CD8-positive, alpha-beta memory T cell (primary cell): ENCODE results near the gene ETFB. TPM values are rescaled to one million over a fixed set of nuclear protein-coding genes. Genes with fewer than 3 reads are reported as not detected.

Experiments used
- CTCF ChIA-PET: fragments of 350-600 bp; sonication (Branson Sonifier 250); formaldehyde crosslinking; loops from one replicate; lab custom pipeline; 2021; ENCODE audit warnings: antibody characterized with exemption; lab: Charles Lee
- POLR2A ChIA-PET: fragments of 350-600 bp; sonication (Branson Sonifier 250); formaldehyde crosslinking; loops from one replicate; lab custom pipeline; 2021; ENCODE audit warnings: antibody characterized with exemption; lab: Charles Lee
- DNase-seq, 5 donors: peaks; one replicate each; pipeline versions ENCODE4 v3.0.0 to v3.0.0-alpha.2; 2020 to 2022; ENCODE audit warnings: mixed read lengths in 1 of 5
- H3K27ac ChIP-seq: one replicate; pipeline ENCODE4 v1.7.0; 2013; ENCODE audit warnings: low read depth, mild to moderate bottlenecking, low read length, moderate library complexity
- H3K27me3 ChIP-seq: 2 replicates; pipeline ENCODE4 v1.7.0; 2013; ENCODE audit warnings: low read length, mild to moderate bottlenecking; ENCODE audit not compliant: insufficient read depth, poor library complexity, severe bottlenecking
- H3K36me3 ChIP-seq: 2 replicates; pipeline ENCODE4 v1.7.0; 2013; ENCODE audit warnings: mild to moderate bottlenecking, low read length, moderate library complexity; ENCODE audit not compliant: insufficient read depth
- H3K4me1 ChIP-seq: 2 replicates; pipeline ENCODE4 v1.7.0; 2013; ENCODE audit warnings: mild to moderate bottlenecking, low read length, moderate library complexity; ENCODE audit not compliant: insufficient read depth
- H3K4me3 ChIP-seq: 2 replicates; pipeline ENCODE4 v1.7.0; 2013; ENCODE audit warnings: mild to moderate bottlenecking, low read length
- H3K9me3 ChIP-seq: 2 replicates; pipeline ENCODE4 v1.7.0; 2013; ENCODE audit warnings: mild to moderate bottlenecking, low read length
- H3K27ac Mint-ChIP-seq, 8 donors: one replicate each; pipeline ENCODE4 v1.8.0; 2020 to 2021; ENCODE audit warnings: mixed read lengths in 8 of 8, mild to moderate bottlenecking in 6 of 8, inconsistent platforms in 3 of 8, moderate library complexity in 3 of 8
- H3K27me3 Mint-ChIP-seq, 2 donors: one replicate each; pipeline ENCODE4 v1.8.0; 2020 to 2021; ENCODE audit warnings: mixed read lengths in 2 of 2, mild to moderate bottlenecking in 1 of 2, moderate library complexity in 1 of 2
- H3K36me3 Mint-ChIP-seq, 3 donors: one replicate each; pipeline ENCODE4 v1.8.0; 2020 to 2021; ENCODE audit warnings: mixed read lengths in 3 of 3, inconsistent platforms in 1 of 3, mild to moderate bottlenecking in 1 of 3
- H3K4me1 Mint-ChIP-seq, 3 donors: one replicate each; pipeline ENCODE4 v1.8.0; 2020 to 2021; ENCODE audit warnings: mixed read lengths in 3 of 3, inconsistent platforms in 1 of 3, mild to moderate bottlenecking in 1 of 3
- H3K4me3 Mint-ChIP-seq, 7 donors: one replicate each; pipeline ENCODE4 v1.8.0; 2020 to 2021; ENCODE audit warnings: mixed read lengths in 7 of 7, mild to moderate bottlenecking in 6 of 7, moderate library complexity in 4 of 7, inconsistent platforms in 2 of 7
- H3K9me3 Mint-ChIP-seq, 5 donors: one replicate each; pipeline ENCODE4 v1.8.0; 2020 to 2022; ENCODE audit warnings: mixed read lengths in 5 of 5, mild to moderate bottlenecking in 3 of 5, moderate library complexity in 2 of 5, inconsistent platforms in 1 of 5
- polyA plus RNA-seq: library from polyadenylated mRNA; unstranded; fragments of 300-500 nt; fragmentation: Illumina TruSeq; gene quantifications from one replicate; pipeline ENCODE4 v1.2.3, GENCODE V29; 2021
- total RNA-seq, 2 experiments: library from RNA; stranded (reverse); gene quantifications; one replicate each; pipeline ENCODE4 v1.2.3, GENCODE V29; 2021

Gene ETFB
- total and polyA plus RNA-seq, 3 experiments from 2014 or later, result 80.0 to 124 (median 122) TPM

DNA sequence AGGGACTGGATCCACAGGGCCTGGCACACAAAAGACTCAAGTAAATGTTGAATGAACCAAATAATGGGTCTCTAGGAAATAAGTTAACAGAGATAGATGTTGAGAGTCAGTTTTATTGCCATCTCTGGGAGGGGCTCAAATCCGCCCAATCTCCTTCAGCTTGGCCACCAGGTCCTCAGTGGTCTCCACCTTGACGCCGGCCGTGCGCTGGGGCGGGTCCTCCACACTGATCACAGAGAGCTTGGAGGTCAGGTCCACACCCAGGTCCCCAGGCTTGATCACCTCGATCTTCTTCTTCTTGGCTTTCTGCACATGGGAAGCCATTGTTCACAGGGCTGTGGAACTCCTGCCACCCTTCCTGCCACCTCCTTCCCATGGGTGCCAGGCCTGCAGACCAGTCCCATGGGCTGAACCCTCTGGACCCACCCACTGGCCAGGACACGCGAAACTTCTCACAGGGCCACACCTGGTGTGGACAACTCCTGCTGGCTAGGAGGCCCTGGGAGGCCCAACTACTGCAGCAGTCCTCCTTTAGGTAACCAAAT is 21.0 kb downstream of the ETFB start:
- Histone ChIP-seq H3K27me3 (no peaks in the 10 kb centered on the region), H3K4me1 (no peaks in the 10 kb centered on the region), H3K36me3 (peaks cover 10% of the 10 kb centered on the region), H3K9me3 (no peaks in the 10 kb centered on the region), H3K27ac (no peak overlapping the region), H3K4me3 (no peak overlapping the region)
- peaks cover 3 to 10% (median 10%) of the 10 kb centered on the region in 3 donors for H3K4me1 Mint-ChIP-seq
- peak overlapping the region in 4 of 8 donors; percentile 38 to 82 (median 52) for H3K27ac Mint-ChIP-seq
- peaks cover 0 to 40% (median 6%) of the 10 kb centered on the region in 3 donors for H3K36me3 Mint-ChIP-seq
- CTCF ChIA-PET, result no interaction called here
- DNase-seq, result no peak
- POLR2A ChIA-PET, result no interaction called here
- no peaks in the 10 kb centered on the region for H3K9me3 Mint-ChIP-seq
- no peak overlapping the region for H3K4me3 Mint-ChIP-seq
- no peaks in the 10 kb centered on the region for H3K27me3 Mint-ChIP-seq

DNA sequence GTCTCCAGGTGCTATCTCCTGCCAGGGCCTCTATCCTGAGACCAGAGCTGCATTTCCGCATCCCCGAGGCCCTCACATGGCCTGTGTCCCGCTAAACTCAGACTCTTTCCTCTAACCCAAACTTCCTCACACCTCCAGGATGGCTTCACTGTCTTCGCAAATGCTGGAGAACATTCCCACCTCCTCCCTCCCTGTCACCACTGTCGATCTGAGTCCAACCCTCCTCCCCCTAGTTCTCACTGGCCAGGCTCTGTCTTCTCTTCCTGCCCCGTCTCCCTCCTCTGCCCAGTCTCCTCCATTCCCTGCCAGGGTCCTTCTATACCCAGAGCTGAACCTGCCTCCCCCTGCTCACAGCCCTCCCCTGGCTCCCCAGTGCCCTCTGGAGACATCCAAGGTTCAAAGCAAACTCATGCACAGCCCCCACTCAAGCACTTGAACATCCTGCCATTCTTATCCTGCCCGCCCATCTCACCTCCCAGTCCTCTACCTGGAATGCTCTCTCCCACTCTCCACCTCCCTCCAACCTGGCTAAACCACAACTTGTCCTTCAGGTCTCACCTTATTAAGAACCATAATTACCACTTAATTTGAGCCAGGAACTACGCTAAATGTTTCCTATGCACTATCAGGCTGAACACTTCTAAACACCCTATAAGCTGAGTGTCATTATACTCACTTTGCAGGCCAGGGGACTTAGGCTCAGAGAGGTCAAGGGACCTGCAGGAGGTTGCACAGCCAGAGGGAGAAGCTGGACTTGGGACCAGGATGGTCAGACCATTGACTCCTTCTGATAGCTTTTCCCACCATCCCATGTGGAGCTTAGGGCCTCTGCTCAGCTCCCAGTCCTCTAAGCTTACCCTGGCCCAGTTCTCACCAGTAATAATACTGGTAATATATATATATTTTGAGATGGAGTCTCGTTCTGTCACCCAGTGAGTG is 23.3 kb downstream of the ETFB start:
- Mint-ChIP-seq H3K4me3 (peak overlapping the region in 4 of 7 donors; percentile 15 to 66 (median 54)), H3K27me3 (no peaks in the 10 kb centered on the region), H3K4me1 (peaks cover 14 to 26% (median 25%) of the 10 kb centered on the region in 3 donors), H3K9me3 (no peaks in the 10 kb centered on the region), H3K27ac (peak overlapping the region; percentile 5 to 92 (median 60)), H3K36me3 (peaks cover 0 to 28% (median 6%) of the 10 kb centered on the region in 3 donors)
- Histone ChIP-seq H3K36me3 (peaks cover 10% of the 10 kb centered on the region), H3K4me1 (peaks cover 15% of the 10 kb centered on the region), H3K27me3 (no peaks in the 10 kb centered on the region), H3K27ac (no peak overlapping the region), H3K4me3 (no peak overlapping the region), H3K9me3 (no peaks in the 10 kb centered on the region)
- ChIA-PET CTCF (interaction anchor here (0.9 to 2.4 kb wide), 3 partner anchors 29 to 78 kb away, joined by 3 to 7 read pairs (median 5); no protein-coding TSS in a partner anchor), POLR2A (no interaction called here)
- peak in 1 of 5 donors; percentile 42 for DNase-seq

DNA sequence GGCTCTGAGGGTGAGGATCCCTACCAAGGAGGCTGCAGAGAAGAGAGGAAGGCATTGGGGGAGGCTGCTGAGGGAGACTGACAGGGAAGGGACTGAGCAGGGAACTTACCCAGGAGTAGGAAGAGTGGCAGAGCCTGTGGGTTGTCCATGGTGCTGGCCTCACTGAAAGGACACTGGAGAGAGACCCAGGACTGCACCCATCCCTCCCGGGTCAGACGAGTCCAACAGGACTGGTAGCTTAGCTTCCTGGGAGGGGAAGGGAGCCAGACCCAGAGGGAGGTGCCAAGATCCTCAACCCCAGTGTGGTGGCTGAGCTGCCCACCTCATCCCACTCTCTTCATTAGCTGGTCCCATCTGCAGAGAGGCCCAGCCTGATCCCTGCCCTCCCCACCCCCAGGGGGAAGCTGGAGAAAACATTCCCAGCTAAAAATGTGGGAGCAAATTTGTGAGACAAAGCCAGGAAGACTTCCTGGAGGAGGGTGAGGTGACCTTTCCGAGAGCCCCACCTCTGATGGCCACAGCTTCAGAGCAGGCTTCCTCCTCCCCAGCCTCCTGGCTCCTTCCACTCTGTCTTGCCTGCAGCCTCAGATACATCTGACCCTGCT is 24.1 kb downstream of the ETFB start, which contains the start of gene VSIG10L:
Gene VSIG10L, minus strand, starts transcription at position 164 of the 605 bp plus-strand sequence. Its CDS starts 15 bp downstream, at position 149.
- H3K4me1 Mint-ChIP-seq, result peaks cover 14 to 26% (median 25%) of the 10 kb centered on the region in 3 donors
- peak within 1 kb of the TSS; percentile 43 for H3K27ac ChIP-seq
- ChIA-PET CTCF (interaction anchor here (0.9 to 3.2 kb wide), 6 partner anchors 23 to 79 kb away, joined by 3 to 20 read pairs (median 6); no protein-coding TSS in a partner anchor), POLR2A (no interaction called here)
- H3K4me3 Mint-ChIP-seq, result peak within 1 kb of the TSS; percentile 51 to 84 (median 71)
- no peaks in the 10 kb centered on the region for H3K9me3 Mint-ChIP-seq
- H3K36me3 ChIP-seq, result peaks cover 10% of the 10 kb centered on the region
- no peaks in the 10 kb centered on the region for H3K9me3 ChIP-seq
- peaks cover 15% of the 10 kb centered on the region for H3K4me1 ChIP-seq
- H3K27me3 Mint-ChIP-seq, result no peaks in the 10 kb centered on the region
- no peaks in the 10 kb centered on the region for H3K27me3 ChIP-seq
- peaks cover 0 to 20% (median 3%) of the 10 kb centered on the region in 3 donors for H3K36me3 Mint-ChIP-seq
- H3K27ac Mint-ChIP-seq, result peak within 1 kb of the TSS; percentile 8 to 93 (median 84)
- peak in 1 of 5 donors; percentile 36 for DNase-seq
- no peak within 1 kb of the TSS for H3K4me3 ChIP-seq

DNA sequence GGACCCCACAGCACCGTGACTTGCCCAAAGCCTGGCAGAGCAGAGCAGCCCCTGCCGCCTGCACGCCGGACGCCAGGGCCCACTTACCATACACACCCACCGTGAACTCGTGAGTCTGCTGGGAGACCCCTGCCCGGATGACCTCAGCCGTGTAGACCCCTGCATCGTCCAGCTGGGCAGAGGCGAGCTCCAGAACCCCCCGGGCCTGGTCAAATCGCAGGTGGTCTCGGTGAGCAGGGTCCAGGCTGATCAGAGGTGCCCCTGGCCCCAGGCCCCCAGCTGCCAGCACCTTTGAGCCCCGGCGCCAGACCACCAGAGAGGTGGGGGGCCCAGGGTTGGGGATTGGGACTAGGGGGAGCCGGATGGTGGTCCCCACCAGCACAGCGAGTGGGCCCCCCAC is 25.1 kb downstream of the ETFB start:
- no peaks in the 10 kb centered on the region for H3K27me3 ChIP-seq
- no peaks in the 10 kb centered on the region for H3K9me3 ChIP-seq
- peak overlapping the region; percentile 43 for H3K27ac ChIP-seq
- H3K4me1 ChIP-seq, result peaks cover 15% of the 10 kb centered on the region
- peaks cover 0 to 10% (median 3%) of the 10 kb centered on the region in 3 donors for H3K36me3 Mint-ChIP-seq
- peaks cover 10% of the 10 kb centered on the region for H3K36me3 ChIP-seq
- H3K4me3 Mint-ChIP-seq, result peak overlapping the region; percentile 41 to 84 (median 71)
- peak overlapping the region in 4 of 8 donors; percentile 13 to 80 (median 72) for H3K27ac Mint-ChIP-seq
- ChIA-PET CTCF (interaction anchor here (0.9 to 3.2 kb wide), 6 partner anchors 24 to 80 kb away, joined by 3 to 20 read pairs (median 6); no protein-coding TSS in a partner anchor), POLR2A (no interaction called here)
- H3K4me3 ChIP-seq, result no peak overlapping the region
- no peaks in the 10 kb centered on the region for H3K27me3 Mint-ChIP-seq
- H3K4me1 Mint-ChIP-seq, result peaks cover 14 to 26% (median 25%) of the 10 kb centered on the region in 3 donors
- H3K9me3 Mint-ChIP-seq, result no peaks in the 10 kb centered on the region
- DNase-seq, result peak in 1 of 5 donors; percentile 47

DNA sequence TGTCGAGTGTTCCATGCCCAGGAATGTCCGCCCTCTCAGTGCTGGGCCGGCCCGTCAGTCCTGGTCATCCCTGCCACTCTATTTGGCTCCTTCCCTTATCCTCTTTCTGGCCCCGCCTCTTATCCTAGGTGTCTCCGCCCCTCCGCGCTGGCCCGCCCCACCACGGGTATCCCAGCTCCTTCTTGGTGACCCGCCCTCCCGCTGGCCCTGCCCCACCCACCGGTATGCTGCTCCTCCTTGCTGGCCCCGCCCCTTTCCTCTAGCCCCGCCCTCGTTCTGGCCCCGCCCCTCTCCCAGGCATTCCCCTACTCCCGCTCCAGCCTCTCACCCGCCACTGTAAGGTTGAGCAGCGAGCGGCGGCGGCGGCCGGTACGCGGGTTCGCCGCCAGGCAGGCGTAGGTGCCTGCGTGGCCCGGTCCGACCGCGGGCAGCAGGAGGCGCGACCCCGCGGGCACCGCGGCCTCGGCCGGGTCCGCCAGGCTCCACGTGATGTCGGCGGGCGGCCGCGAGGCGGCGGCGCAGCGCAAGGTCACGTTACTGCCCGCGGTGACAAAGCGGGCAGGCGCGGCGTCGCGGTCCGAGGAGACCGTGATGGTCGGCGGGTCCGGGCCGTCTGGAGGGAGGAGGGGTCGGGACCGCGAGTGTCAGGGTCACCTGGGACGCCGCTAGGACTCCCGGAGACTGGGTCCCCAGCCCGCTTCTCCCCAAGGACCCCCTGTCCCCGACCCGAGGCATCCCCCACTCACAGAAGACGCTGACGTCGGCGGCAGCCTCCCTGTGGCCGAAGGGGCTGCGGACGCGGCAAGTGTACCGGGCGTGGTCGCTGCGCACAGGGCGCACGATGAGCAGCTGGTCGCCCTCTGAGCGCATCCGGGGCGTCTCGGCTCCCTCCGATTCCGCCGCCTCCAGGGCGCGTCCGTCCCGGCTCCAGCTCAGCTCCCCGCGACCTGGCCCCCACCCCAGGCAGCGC is 26.2 kb downstream of the ETFB start:
- peaks cover 5% of the 10 kb centered on the region for H3K36me3 ChIP-seq
- H3K27ac Mint-ChIP-seq, result peak overlapping the region in 6 of 8 donors; percentile 75 to 94 (median 80)
- H3K4me1 ChIP-seq, result peaks cover 15% of the 10 kb centered on the region
- H3K27ac ChIP-seq, result peak overlapping the region; percentile 62
- ChIA-PET CTCF (interaction anchor here (0.8 to 3.2 kb wide), 12 partner anchors 15 to 82 kb away, joined by 3 to 20 read pairs (median 4); partner anchors contain the start of gene NKG7), POLR2A (interaction anchor here (1.0 to 1.8 kb wide), 2 partner anchors 28 to 33 kb away, joined by 4 to 5 read pairs; partner anchors contain the start of gene NKG7)
- H3K4me3 Mint-ChIP-seq, result peak overlapping the region; percentile 84 to 92 (median 88)
- H3K9me3 Mint-ChIP-seq, result no peaks in the 10 kb centered on the region
- H3K36me3 Mint-ChIP-seq, result peaks cover 0 to 6% (median 3%) of the 10 kb centered on the region in 3 donors
- H3K27me3 Mint-ChIP-seq, result peaks cover 0 to 4% of the 10 kb centered on the region in 2 donors
- peaks cover 14 to 26% (median 25%) of the 10 kb centered on the region in 3 donors for H3K4me1 Mint-ChIP-seq
- H3K4me3 ChIP-seq, result peak overlapping the region; percentile 81
- H3K9me3 ChIP-seq, result no peaks in the 10 kb centered on the region
- peak; percentile 58 to 89 (median 84) for DNase-seq
- H3K27me3 ChIP-seq, result no peaks in the 10 kb centered on the region

DNA sequence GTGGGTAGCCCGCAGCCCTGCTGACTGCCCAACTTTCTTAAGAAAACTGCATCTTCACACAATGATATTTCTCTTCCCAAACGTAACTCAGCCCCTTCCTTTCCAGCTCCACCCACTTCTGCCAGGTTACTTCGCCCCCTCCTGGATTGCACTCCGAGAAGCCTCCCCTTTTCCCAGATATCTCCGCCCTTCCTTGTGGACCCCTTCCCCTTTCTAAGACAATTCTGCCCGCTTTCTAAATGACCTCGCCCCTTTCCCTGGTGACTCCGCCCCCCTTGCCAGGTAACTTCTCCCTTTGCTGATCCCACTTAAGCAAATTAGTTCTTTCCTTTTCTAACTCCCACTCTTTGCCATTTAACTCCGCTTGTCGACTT is 26.9 kb downstream of the ETFB start:
- no peaks in the 10 kb centered on the region for H3K27me3 ChIP-seq
- Mint-ChIP-seq H3K27ac (peak overlapping the region in 7 of 8 donors; percentile 27 to 94 (median 79)), H3K4me3 (peak overlapping the region; percentile 84 to 92 (median 88)), H3K9me3 (no peaks in the 10 kb centered on the region), H3K4me1 (peaks cover 14 to 26% (median 25%) of the 10 kb centered on the region in 3 donors), H3K27me3 (peaks cover 0 to 4% of the 10 kb centered on the region in 2 donors), H3K36me3 (peaks cover 0 to 2% (median 0%) of the 10 kb centered on the region in 3 donors)
- CTCF ChIA-PET, result interaction anchor here (0.8 to 3.2 kb wide), 9 partner anchors 15 to 82 kb away, joined by 3 to 20 read pairs (median 4); partner anchors contain the start of gene NKG7
- DNase-seq, result no peak
- peak overlapping the region; percentile 81 for H3K4me3 ChIP-seq
- no peaks in the 10 kb centered on the region for H3K36me3 ChIP-seq
- H3K9me3 ChIP-seq, result no peaks in the 10 kb centered on the region
- peak overlapping the region; percentile 62 for H3K27ac ChIP-seq
- POLR2A ChIA-PET, result interaction anchor here (1.0 to 1.8 kb wide), 2 partner anchors 29 to 33 kb away, joined by 4 to 5 read pairs; partner anchors contain the start of gene NKG7
- peaks cover 15% of the 10 kb centered on the region for H3K4me1 ChIP-seq
